DOHH2 (cell line): ENCODE measurements around the gene IRGC.

Source experiments
- H3F3A ChIP-seq: fragments of 200-600 bp; sonication (generic), shearing (Covaris generic); 2 replicates; pipeline ENCODE4 v1.6.0; 2016; ENCODE audit warnings: antibody characterized with exemption, mild to moderate bottlenecking; ENCODE audit not compliant: control insufficient read depth, insufficient read depth
- H3K27ac ChIP-seq: fragments of 200-600 bp; sonication (generic); 2 replicates; pipeline ENCODE4 v1.5.1; 2014; ENCODE audit warnings: low read depth, mild to moderate bottlenecking, low read length, moderate library complexity
- H3K27me3 ChIP-seq: fragments of 200-600 bp; sonication (generic); 2 replicates; pipeline ENCODE4 v1.6.1; 2014; ENCODE audit warnings: mild to moderate bottlenecking, low read length, mixed read lengths; ENCODE audit not compliant: control insufficient read depth
- H3K36me3 ChIP-seq: fragments of 200-600 bp; sonication (generic); 2 replicates; pipeline ENCODE4 v1.6.1; 2014; ENCODE audit warnings: mild to moderate bottlenecking, low read length, moderate library complexity, mixed read lengths; ENCODE audit not compliant: control insufficient read depth
- H3K4me1 ChIP-seq: fragments of 200-600 bp; sonication (generic); 2 replicates; pipeline ENCODE4 v1.6.1; 2014; ENCODE audit warnings: mild to moderate bottlenecking, low read length, mixed read lengths; ENCODE audit not compliant: control insufficient read depth
- H3K4me2 ChIP-seq: fragments of 200-600 bp; sonication (generic); 2 replicates; pipeline ENCODE4 v1.6.0; 2014; ENCODE audit warnings: mild to moderate bottlenecking, low read length, moderate library complexity
- H3K4me3 ChIP-seq: fragments of 200-600 bp; sonication (generic); 2 replicates; pipeline ENCODE4 v1.5.1; 2014; ENCODE audit warnings: mild to moderate bottlenecking, low read length, mixed read lengths
- H3K79me2 ChIP-seq: fragments of 200-600 bp; sonication (generic); 2 replicates; pipeline ENCODE4 v1.6.1; 2014; ENCODE audit warnings: mild to moderate bottlenecking, low read length, mixed read lengths; ENCODE audit not compliant: control insufficient read depth
- H3K9me2 ChIP-seq: fragments of 200-600 bp; sonication (generic); replicated peaks from 2 replicates; pipeline ENCODE4 v1.6.1; 2014; ENCODE audit warnings: mild to moderate bottlenecking, low read length, mixed read lengths; ENCODE audit not compliant: control insufficient read depth
- H3K9me3 ChIP-seq: fragments of 200-600 bp; sonication (generic); 2 replicates; pipeline ENCODE4 v1.6.1; 2014; ENCODE audit warnings: antibody characterized with exemption, low read length, mixed read lengths; ENCODE audit not compliant: control insufficient read depth, insufficient read depth
- H4K20me1 ChIP-seq: fragments of 200-600 bp; sonication (generic); 2 replicates; pipeline ENCODE4 v1.6.0; 2014; ENCODE audit warnings: low read depth, mild to moderate bottlenecking, antibody characterized with exemption, low read length, moderate library complexity; ENCODE audit not compliant: control insufficient read depth, insufficient read depth
- EZH2phosphoT487 ChIP-seq: fragments of 200-600 bp; sonication (generic); IDR thresholded peaks from 2 replicates; pipeline ENCODE4 v1.6.1; 2017; ENCODE audit warnings: borderline replicate concordance, mild to moderate bottlenecking, antibody characterized with exemption, low read length, moderate library complexity, mixed read lengths
- TF ChIP-seq, protein P1 (sequence below): fragments of 200-600 bp; sonication (generic); IDR thresholded peaks from one replicate; pipeline ENCODE4 v1.5.1; 2014; ENCODE audit warnings: antibody characterized with exemption, mild to moderate bottlenecking, low read depth, low read length; ENCODE audit not compliant: poor library complexity, severe bottlenecking

Gene IRGC

GRCh38 chr19:43766755-43767043 lies 50.8 kb downstream of the IRGC start:
- H3K4me1 ChIP-seq: peaks cover 33% of the 10 kb centered on the region

GRCh38 chr19:43767316-43767715 lies 51.4 kb downstream of the IRGC start:
- no peaks in the 10 kb centered on the region for H3K79me2 ChIP-seq
- H3K36me3 ChIP-seq: peaks cover 75% of the 10 kb centered on the region
- H3K4me1 ChIP-seq: peaks cover 33% of the 10 kb centered on the region
- no peak overlapping the region for H3K4me2 ChIP-seq
- no peak overlapping the region for H3K4me3 ChIP-seq
- H3F3A ChIP-seq: peaks cover 20% of the 10 kb centered on the region
- TF ChIP-seq EZH2phosphoT487: no peak
- TF ChIP-seq, protein P1, sequence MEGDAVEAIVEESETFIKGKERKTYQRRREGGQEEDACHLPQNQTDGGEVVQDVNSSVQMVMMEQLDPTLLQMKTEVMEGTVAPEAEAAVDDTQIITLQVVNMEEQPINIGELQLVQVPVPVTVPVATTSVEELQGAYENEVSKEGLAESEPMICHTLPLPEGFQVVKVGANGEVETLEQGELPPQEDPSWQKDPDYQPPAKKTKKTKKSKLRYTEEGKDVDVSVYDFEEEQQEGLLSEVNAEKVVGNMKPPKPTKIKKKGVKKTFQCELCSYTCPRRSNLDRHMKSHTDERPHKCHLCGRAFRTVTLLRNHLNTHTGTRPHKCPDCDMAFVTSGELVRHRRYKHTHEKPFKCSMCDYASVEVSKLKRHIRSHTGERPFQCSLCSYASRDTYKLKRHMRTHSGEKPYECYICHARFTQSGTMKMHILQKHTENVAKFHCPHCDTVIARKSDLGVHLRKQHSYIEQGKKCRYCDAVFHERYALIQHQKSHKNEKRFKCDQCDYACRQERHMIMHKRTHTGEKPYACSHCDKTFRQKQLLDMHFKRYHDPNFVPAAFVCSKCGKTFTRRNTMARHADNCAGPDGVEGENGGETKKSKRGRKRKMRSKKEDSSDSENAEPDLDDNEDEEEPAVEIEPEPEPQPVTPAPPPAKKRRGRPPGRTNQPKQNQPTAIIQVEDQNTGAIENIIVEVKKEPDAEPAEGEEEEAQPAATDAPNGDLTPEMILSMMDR: no peak
- no peaks in the 10 kb centered on the region for H3K27me3 ChIP-seq
- H4K20me1 ChIP-seq: no peaks in the 10 kb centered on the region
- no peak overlapping the region for H3K27ac ChIP-seq
- no peaks in the 10 kb centered on the region for H3K9me2 ChIP-seq
- H3K9me3 ChIP-seq: no peaks in the 10 kb centered on the region

More at GRCh38 chr19:43766755-43767043, 50.8 kb downstream of the IRGC start:
- Histone ChIP-seq H3K4me2 (peak overlapping the region; percentile 66), H3K27me3 (no peaks in the 10 kb centered on the region), H3F3A (peaks cover 23% of the 10 kb centered on the region), H3K27ac (peak overlapping the region; percentile 85), H3K36me3 (peaks cover 69% of the 10 kb centered on the region), H3K9me2 (no peaks in the 10 kb centered on the region), H3K4me3 (0 out of 2 replicates have a peak overlapping the region, but pooled peaks have one; percentile 10), H3K79me2 (no peaks in the 10 kb centered on the region), H3K9me3 (no peaks in the 10 kb centered on the region), H4K20me1 (no peaks in the 10 kb centered on the region)
- TF ChIP-seq EZH2phosphoT487: no peak
- TF ChIP-seq, protein P1: no peak

DNA sequence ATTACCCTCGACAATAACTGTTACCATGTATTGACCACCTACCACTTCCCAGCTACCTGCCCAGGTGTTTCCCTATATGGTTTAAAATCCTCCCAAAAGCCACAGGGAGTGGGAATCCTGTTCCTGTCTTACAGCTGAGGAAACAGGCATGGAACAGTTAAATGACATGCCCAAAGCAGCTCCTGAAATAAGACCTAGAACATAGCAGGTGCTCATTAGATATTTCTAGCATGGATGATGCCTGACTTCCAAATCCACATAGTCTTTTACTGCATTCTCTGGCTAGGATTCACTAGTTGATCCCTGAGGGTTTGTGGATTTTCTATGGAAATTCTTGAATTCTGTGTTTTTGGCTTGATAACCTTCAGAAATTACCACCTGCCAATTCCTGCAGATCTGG lies 51.9 kb downstream of the IRGC start:
- Histone ChIP-seq H3K36me3 (peaks cover 80% of the 10 kb centered on the region), H3F3A (peaks cover 20% of the 10 kb centered on the region), H3K4me1 (peaks cover 33% of the 10 kb centered on the region)

More for the DNA sequence above, 51.9 kb downstream of the IRGC start:
- H3K27me3 ChIP-seq: no peaks in the 10 kb centered on the region
- H3K27ac ChIP-seq: no peak overlapping the region
- no peak overlapping the region for H3K4me3 ChIP-seq
- no peaks in the 10 kb centered on the region for H4K20me1 ChIP-seq
- H3K9me2 ChIP-seq: no peaks in the 10 kb centered on the region
- TF ChIP-seq EZH2phosphoT487: no peak
- TF ChIP-seq, protein P1: no peak
- H3K9me3 ChIP-seq: no peaks in the 10 kb centered on the region
- no peak overlapping the region for H3K4me2 ChIP-seq
- no peaks in the 10 kb centered on the region for H3K79me2 ChIP-seq
